ENCODE data around the gene LCE2D.

LCE2D gene, protein sequence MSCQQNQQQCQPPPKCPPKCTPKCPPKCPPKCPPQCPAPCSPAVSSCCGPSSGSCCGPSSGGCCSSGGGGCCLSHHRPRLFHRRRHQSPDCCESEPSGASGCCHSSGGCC

GRCh38 chr1:152663098-152663497, at the start of gene LCE2D:
LCE2D (plus strand) TSS chr1:152663380; CDS start chr1:152664106, 726 bp downstream.
- H3K27me3 ChIP-seq (ENCODE audit: control insufficient read depth, insufficient read depth, low read length) = no peaks in the 10 kb centered on the region
- no peaks in the 10 kb centered on the region for H3K79me2 ChIP-seq
- no peak within 1 kb of the TSS for H3K4me2 ChIP-seq (ENCODE audit: low read length)
- TF ChIP-seq, protein P1, sequence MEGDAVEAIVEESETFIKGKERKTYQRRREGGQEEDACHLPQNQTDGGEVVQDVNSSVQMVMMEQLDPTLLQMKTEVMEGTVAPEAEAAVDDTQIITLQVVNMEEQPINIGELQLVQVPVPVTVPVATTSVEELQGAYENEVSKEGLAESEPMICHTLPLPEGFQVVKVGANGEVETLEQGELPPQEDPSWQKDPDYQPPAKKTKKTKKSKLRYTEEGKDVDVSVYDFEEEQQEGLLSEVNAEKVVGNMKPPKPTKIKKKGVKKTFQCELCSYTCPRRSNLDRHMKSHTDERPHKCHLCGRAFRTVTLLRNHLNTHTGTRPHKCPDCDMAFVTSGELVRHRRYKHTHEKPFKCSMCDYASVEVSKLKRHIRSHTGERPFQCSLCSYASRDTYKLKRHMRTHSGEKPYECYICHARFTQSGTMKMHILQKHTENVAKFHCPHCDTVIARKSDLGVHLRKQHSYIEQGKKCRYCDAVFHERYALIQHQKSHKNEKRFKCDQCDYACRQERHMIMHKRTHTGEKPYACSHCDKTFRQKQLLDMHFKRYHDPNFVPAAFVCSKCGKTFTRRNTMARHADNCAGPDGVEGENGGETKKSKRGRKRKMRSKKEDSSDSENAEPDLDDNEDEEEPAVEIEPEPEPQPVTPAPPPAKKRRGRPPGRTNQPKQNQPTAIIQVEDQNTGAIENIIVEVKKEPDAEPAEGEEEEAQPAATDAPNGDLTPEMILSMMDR (IDR thresholded peaks at IDR 0.05) = no peak
- no peaks in the 10 kb centered on the region for H3K4me1 ChIP-seq
- no peak within 1 kb of the TSS for H3K4me3 ChIP-seq (ENCODE audit: low read depth, low read length)
- no peak within 1 kb of the TSS for H3K27ac ChIP-seq
- H3K9me3 ChIP-seq (ENCODE audit: control insufficient read depth, low read length) = no peaks in the 10 kb centered on the region
- H2AFZ ChIP-seq = no peak within 1 kb of the TSS
- no peaks in the 10 kb centered on the region for H3K36me3 ChIP-seq (ENCODE audit: control insufficient read depth, insufficient read depth, low read length)
- no peak within 1 kb of the TSS for H3K9ac ChIP-seq

DNA sequence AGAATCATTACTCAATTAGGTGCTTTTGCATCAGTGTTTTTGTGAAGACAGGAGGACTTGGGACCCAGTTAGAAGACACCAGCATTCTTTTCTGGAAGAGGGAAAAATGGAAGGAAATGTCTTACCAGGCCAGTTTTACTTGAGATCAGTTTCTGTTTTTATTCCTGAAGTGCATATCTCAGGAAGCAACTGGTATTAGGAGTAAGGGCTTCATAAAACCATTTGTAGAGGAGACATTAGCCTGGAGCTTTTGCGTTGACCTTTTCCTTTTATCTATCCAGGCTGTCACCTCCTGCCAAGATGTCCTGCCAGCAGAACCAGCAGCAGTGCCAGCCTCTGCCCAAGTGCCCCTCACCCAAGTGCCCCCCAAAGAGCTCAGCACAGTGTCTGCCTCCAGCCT, 49.7 kb upstream of the LCE2D start, which contains the start of gene LCE3B:
Gene LCE3B, plus strand, starts transcription at position 301 of the 400 bp plus-strand sequence. Its CDS starts 0 bp downstream, at position 301.
- Histone ChIP-seq H3K9ac (no peak within 1 kb of the TSS), H3K4me1 (no peaks in the 10 kb centered on the region), H3K9me3 (ENCODE audit: control insufficient read depth, low read length) (no peaks in the 10 kb centered on the region), H3K27me3 (ENCODE audit: control insufficient read depth, insufficient read depth, low read length) (no peaks in the 10 kb centered on the region), H3K79me2 (no peaks in the 10 kb centered on the region), H3K27ac (no peak within 1 kb of the TSS), H3K4me2 (ENCODE audit: low read length) (no peak within 1 kb of the TSS), H3K36me3 (ENCODE audit: control insufficient read depth, insufficient read depth, low read length) (no peaks in the 10 kb centered on the region), H2AFZ (no peak within 1 kb of the TSS), H3K4me3 (ENCODE audit: low read depth, low read length) (no peak within 1 kb of the TSS)
- TF ChIP-seq, protein P1 (IDR thresholded peaks at IDR 0.05) = no peak

DNA sequence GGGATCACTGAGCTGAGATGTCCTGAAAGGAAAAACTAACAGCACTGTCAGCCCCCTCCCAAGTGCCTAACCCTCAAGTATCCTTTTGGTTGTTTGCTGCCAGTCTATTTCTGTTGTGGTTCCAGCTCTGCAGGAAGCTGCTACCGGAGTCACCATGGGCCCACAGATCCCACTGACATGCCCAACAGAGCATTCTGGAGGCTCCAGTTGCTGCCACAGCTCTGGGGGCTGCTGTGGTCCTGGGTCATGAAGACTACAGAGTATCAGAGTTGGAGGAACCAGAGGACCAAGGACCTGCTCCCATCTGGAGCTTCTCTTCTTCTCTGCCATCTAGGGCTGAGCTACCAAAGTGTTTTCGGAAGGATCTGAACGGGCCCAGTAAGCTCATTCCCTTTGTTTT, 41.2 kb upstream of the LCE2D start:
- Histone ChIP-seq H3K9me3 (ENCODE audit: control insufficient read depth, low read length) (no peaks in the 10 kb centered on the region), H2AFZ (no peak overlapping the region), H3K9ac (no peak overlapping the region), H3K27ac (no peak overlapping the region), H3K4me1 (no peaks in the 10 kb centered on the region), H3K27me3 (ENCODE audit: control insufficient read depth, insufficient read depth, low read length) (no peaks in the 10 kb centered on the region), H3K4me3 (ENCODE audit: low read depth, low read length) (no peak overlapping the region), H3K36me3 (ENCODE audit: control insufficient read depth, insufficient read depth, low read length) (no peaks in the 10 kb centered on the region), H3K79me2 (no peaks in the 10 kb centered on the region), H3K4me2 (ENCODE audit: low read length) (no peak overlapping the region)
- TF ChIP-seq, protein P1 (IDR thresholded peaks at IDR 0.05) = no peak

DNA sequence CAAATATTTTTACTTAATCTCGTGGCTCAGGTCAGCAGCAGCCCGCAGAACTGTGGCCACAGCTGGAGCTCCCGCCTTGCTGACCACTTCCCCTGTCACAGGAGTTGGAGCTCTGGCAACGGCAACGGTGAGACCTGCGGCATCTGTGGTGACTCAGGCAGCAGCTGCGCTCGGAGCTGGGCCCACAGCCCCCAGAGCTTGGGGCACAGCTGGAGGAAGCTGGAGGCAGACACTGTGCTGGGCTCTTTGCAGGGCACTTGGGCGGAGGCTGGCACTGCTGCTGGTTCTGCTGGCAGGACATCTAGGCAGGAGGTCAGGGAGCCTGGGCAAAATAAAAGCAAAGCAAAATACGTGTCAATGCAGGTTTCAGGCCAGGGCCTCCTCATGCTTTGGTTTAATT, 40.4 kb upstream of the LCE2D start, which contains the start of gene LCE3A:
Gene LCE3A, minus strand, starts transcription at position 301 of the 400 bp plus-strand sequence. Its CDS starts 0 bp downstream, at position 301.
- no peak within 1 kb of the TSS for H3K4me2 ChIP-seq (ENCODE audit: low read length)
- no peaks in the 10 kb centered on the region for H3K9me3 ChIP-seq (ENCODE audit: control insufficient read depth, low read length)
- H3K36me3 ChIP-seq (ENCODE audit: control insufficient read depth, insufficient read depth, low read length) = no peaks in the 10 kb centered on the region
- TF ChIP-seq, protein P1 (IDR thresholded peaks at IDR 0.05) = no peak
- H3K4me3 ChIP-seq (ENCODE audit: low read depth, low read length) = no peak within 1 kb of the TSS
- H3K4me1 ChIP-seq = no peaks in the 10 kb centered on the region
- H2AFZ ChIP-seq = no peak within 1 kb of the TSS
- H3K27ac ChIP-seq = no peak within 1 kb of the TSS
- H3K27me3 ChIP-seq (ENCODE audit: control insufficient read depth, insufficient read depth, low read length) = no peaks in the 10 kb centered on the region
- H3K79me2 ChIP-seq = no peaks in the 10 kb centered on the region
- H3K9ac ChIP-seq = no peak within 1 kb of the TSS
